Measurements from ENCODE around the gene C1R.

GRCh38 chr12:7131502-7131866 lies 39.2 kb upstream of the C1R start:
- no peak for TF ChIP-seq CTCF (IDR thresholded peaks at IDR 0.05)
- no peak for TF ChIP-seq POLR2A (IDR thresholded peaks at IDR 0.05)
- no peak for TF ChIP-seq POLR2AphosphoS5 (IDR thresholded peaks at IDR 0.05)

All from upper lobe of left lung (tissue), 4 donors.